ENCODE data around the gene TRDN. TPM values are rescaled to one million over a fixed set of nuclear protein-coding genes. Genes with fewer than 3 reads are reported as not detected.

TRDN gene
- total RNA-seq, 2 donors from 2014 or later = 1.9 to 2.2 TPM

DNA sequence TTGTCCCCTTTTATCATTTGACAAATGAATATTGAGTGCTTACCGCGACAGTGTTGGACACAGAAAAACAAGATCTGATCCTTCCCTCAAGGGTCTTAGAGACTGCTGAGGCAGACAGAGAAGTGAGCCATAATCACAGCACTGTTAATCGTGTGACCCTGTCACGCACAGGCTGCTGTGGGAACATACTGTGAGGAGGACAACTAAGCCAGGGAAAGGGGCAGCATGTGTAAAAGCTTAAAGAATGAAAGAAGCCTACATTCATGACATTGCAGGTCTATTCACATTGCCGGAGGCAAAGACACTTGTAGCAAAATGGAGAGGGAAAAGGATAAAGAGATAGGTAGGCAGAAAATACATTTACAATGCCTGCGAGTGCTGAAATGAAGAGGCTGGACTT is 32.7 kb downstream of the TRDN start:
- intact Hi-C loops (cut with DNase I) = no loop called here
- no peaks in the 10 kb centered on the region for H3K4me1 ChIP-seq (replicated peaks)
- H3K36me3 ChIP-seq = no peaks in the 10 kb centered on the region
- no peak overlapping the region for H3K4me3 ChIP-seq
- no peaks in the 10 kb centered on the region for H3K27me3 ChIP-seq (replicated peaks; ENCODE audit: insufficient read depth)
- 58% methylated on average over 6 of the region's 6 CpGs for WGBS
- no peak overlapping the region for H3K27ac ChIP-seq
- no peak for DNase-seq (ENCODE audit: low spot score)
- no peaks in the 10 kb centered on the region for H3K9me3 ChIP-seq
- TF ChIP-seq, protein P1, sequence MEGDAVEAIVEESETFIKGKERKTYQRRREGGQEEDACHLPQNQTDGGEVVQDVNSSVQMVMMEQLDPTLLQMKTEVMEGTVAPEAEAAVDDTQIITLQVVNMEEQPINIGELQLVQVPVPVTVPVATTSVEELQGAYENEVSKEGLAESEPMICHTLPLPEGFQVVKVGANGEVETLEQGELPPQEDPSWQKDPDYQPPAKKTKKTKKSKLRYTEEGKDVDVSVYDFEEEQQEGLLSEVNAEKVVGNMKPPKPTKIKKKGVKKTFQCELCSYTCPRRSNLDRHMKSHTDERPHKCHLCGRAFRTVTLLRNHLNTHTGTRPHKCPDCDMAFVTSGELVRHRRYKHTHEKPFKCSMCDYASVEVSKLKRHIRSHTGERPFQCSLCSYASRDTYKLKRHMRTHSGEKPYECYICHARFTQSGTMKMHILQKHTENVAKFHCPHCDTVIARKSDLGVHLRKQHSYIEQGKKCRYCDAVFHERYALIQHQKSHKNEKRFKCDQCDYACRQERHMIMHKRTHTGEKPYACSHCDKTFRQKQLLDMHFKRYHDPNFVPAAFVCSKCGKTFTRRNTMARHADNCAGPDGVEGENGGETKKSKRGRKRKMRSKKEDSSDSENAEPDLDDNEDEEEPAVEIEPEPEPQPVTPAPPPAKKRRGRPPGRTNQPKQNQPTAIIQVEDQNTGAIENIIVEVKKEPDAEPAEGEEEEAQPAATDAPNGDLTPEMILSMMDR (IDR thresholded peaks at IDR 0.05) = no peak
- no peak for TF ChIP-seq POLR2AphosphoS5 (IDR thresholded peaks at IDR 0.05)
- TF ChIP-seq POLR2A (IDR thresholded peaks at IDR 0.05) = no peak

DNA sequence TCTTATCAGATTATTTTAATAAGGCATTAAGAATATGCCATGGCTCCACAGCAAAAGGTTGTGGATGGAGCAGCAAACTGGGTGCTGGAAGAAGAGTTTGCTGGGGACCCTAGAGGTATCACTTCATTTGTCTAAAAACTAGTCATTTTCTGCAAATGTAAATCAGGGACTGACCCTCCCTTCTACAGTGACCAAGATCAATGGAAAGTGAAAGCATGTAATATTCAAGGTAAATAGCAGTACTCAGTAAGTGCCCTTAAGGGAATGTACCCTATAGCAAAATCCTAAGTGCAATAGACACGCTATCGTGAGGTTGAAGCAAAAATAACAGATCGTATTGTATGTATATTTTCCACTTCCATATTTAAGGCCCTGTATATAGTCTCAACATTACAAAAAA is 38.7 kb downstream of the TRDN start:
- Histone ChIP-seq H3K4me1 (replicated peaks) (no peaks in the 10 kb centered on the region), H3K4me3 (no peak overlapping the region), H3K36me3 (no peaks in the 10 kb centered on the region), H3K27ac (no peak overlapping the region), H3K9me3 (no peaks in the 10 kb centered on the region), H3K27me3 (replicated peaks; ENCODE audit: insufficient read depth) (no peaks in the 10 kb centered on the region)
- 95% methylated on average over 3 of the region's 3 CpGs for WGBS
- DNase-seq (ENCODE audit: low spot score) = no peak
- intact Hi-C loops (cut with DNase I) = no loop called here
- TF ChIP-seq, protein P1 (IDR thresholded peaks at IDR 0.05) = no peak
- TF ChIP-seq POLR2AphosphoS5 (IDR thresholded peaks at IDR 0.05) = no peak
- no peak for TF ChIP-seq POLR2A (IDR thresholded peaks at IDR 0.05)

DNA sequence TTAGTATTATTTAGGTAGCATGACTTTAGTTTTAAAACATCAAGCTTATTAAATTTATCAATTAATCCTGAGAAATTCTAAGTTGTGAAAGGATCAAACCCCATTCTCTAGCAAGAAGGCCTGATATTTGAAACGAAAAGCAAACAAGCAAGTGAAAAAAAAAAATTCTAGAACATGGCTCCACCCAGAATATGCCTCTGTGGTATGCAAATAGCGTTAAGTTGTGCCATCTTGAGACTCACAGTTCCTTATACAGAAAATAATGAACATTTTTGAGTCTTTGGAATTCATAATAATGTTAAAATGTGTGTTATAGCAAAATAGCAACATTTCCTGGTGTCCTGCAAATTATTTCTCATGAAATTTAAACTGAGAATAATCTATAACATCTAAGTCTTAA is 42.0 kb downstream of the TRDN start:
- no peaks in the 10 kb centered on the region for H3K27me3 ChIP-seq (replicated peaks; ENCODE audit: insufficient read depth)
- WGBS = 87% methylated on average over 2 of the region's 2 CpGs

DNA sequence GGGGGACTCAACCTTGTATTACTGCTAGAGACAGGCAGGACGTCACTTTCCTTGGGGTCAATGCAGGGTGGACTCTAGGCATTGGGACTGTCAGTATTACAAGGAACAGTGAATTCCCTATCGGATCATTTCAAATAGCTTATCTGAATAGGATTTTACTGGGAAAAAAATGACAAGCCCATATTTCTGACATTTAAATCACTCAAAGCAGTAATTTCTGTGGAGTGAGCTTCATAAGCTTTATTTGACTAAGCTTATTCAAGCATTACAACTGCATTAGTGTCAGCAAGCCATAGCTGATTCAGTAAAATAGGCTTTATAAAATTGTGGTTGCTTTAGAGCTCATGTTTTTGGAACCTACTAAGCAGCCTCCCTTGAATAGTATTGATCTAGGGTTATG is 44.3 kb downstream of the TRDN start:
- DNase-seq (ENCODE audit: low spot score) = no peak
- no peaks in the 10 kb centered on the region for H3K9me3 ChIP-seq
- 62% methylated on average over 2 of the region's 2 CpGs for WGBS
- no peaks in the 10 kb centered on the region for H3K36me3 ChIP-seq
- H3K4me1 ChIP-seq (replicated peaks) = no peaks in the 10 kb centered on the region
- H3K27me3 ChIP-seq (replicated peaks; ENCODE audit: insufficient read depth) = no peaks in the 10 kb centered on the region
- no peak for TF ChIP-seq POLR2A (IDR thresholded peaks at IDR 0.05)
- TF ChIP-seq POLR2AphosphoS5 (IDR thresholded peaks at IDR 0.05) = no peak
- TF ChIP-seq, protein P1 (IDR thresholded peaks at IDR 0.05) = no peak
- no peak overlapping the region for H3K4me3 ChIP-seq
- intact Hi-C loops (cut with DNase I) = no loop called here
- H3K27ac ChIP-seq = no peak overlapping the region

More for the DNA sequence above, 42.0 kb downstream of the TRDN start:
- H3K27ac ChIP-seq = no peak overlapping the region
- no peak overlapping the region for H3K4me3 ChIP-seq
- no peak for DNase-seq (ENCODE audit: low spot score)
- intact Hi-C loops (cut with DNase I) = no loop called here
- no peaks in the 10 kb centered on the region for H3K9me3 ChIP-seq
- TF ChIP-seq POLR2AphosphoS5 (IDR thresholded peaks at IDR 0.05) (no peak), POLR2A (IDR thresholded peaks at IDR 0.05) (no peak)
- TF ChIP-seq, protein P1 (IDR thresholded peaks at IDR 0.05) = no peak
- no peaks in the 10 kb centered on the region for H3K4me1 ChIP-seq (replicated peaks)
- H3K36me3 ChIP-seq = no peaks in the 10 kb centered on the region

DNA sequence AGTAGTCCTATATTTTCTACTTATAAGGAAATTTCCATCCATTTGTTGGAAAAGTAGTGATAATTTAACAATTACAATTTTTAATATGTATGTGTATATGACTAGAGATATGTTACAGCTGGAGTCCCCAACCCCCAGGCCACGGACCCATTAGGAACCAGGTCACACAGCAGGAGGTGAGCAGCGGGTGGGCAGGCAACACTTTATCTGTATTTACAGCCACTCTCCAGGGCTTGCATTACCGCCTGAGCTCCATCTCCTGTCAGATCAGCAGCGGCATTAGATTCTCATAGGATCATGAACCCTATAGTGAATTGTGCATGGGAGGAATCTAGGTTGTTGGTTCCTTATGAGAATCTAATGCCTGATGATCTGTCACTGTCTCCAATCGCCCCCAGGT is 46.8 kb downstream of the TRDN start:
- H3K9me3 ChIP-seq = no peaks in the 10 kb centered on the region
- 87% methylated on average over 5 of the region's 5 CpGs for WGBS
- intact Hi-C loops (cut with DNase I) = no loop called here
- H3K27me3 ChIP-seq (replicated peaks; ENCODE audit: insufficient read depth) = no peaks in the 10 kb centered on the region
- no peak overlapping the region for H3K4me3 ChIP-seq
- H3K4me1 ChIP-seq (replicated peaks) = no peaks in the 10 kb centered on the region
- no peak overlapping the region for H3K27ac ChIP-seq
- H3K36me3 ChIP-seq = no peaks in the 10 kb centered on the region
- no peak for DNase-seq (ENCODE audit: low spot score)
- TF ChIP-seq POLR2AphosphoS5 (IDR thresholded peaks at IDR 0.05) = no peak
- no peak for TF ChIP-seq POLR2A (IDR thresholded peaks at IDR 0.05)
- TF ChIP-seq, protein P1 (IDR thresholded peaks at IDR 0.05) = no peak
